Ectodermal cell (in vitro differentiated cells): ENCODE data around the gene CHPT1.

ENCODE experiments used
- H3K27ac ChIP-seq: 2 replicates; pipeline ENCODE4 v1.7.0; 2013; ENCODE audit warnings: mild to moderate bottlenecking, low read depth, low read length; ENCODE audit not compliant: insufficient read depth, poor library complexity, severe bottlenecking
- H3K27me3 ChIP-seq: 2 replicates; pipeline ENCODE4 v1.7.0; 2013; ENCODE audit warnings: mild to moderate bottlenecking, low read length; ENCODE audit not compliant: insufficient read depth, control insufficient read depth, poor library complexity, severe bottlenecking
- H3K36me3 ChIP-seq: one replicate; pipeline ENCODE4 v1.7.0; 2013; ENCODE audit warnings: low read length; ENCODE audit not compliant: control insufficient read depth, insufficient read depth
- H3K4me1 ChIP-seq: one replicate; pipeline ENCODE4 v1.7.0; 2013; ENCODE audit warnings: low read length; ENCODE audit not compliant: control insufficient read depth, insufficient read depth
- H3K4me3 ChIP-seq: 2 replicates; pipeline ENCODE4 v1.7.0; 2013; ENCODE audit warnings: low read depth, low read length, control low read depth; ENCODE audit not compliant: insufficient read depth
- H3K9me3 ChIP-seq: 2 replicates; pipeline ENCODE4 v1.7.0; 2013; ENCODE audit warnings: mild to moderate bottlenecking, low read length, moderate library complexity; ENCODE audit not compliant: control insufficient read depth
- WGBS, 2 experiments: methylation state at CpG; one replicate each; pipeline ENCODE4 v1.1.7; 2013; ENCODE audit warnings: missing lambda C conversion rate in 2 of 2; 5-methylcytosine and 5-hydroxymethylcytosine counted together

Gene CHPT1

DNA sequence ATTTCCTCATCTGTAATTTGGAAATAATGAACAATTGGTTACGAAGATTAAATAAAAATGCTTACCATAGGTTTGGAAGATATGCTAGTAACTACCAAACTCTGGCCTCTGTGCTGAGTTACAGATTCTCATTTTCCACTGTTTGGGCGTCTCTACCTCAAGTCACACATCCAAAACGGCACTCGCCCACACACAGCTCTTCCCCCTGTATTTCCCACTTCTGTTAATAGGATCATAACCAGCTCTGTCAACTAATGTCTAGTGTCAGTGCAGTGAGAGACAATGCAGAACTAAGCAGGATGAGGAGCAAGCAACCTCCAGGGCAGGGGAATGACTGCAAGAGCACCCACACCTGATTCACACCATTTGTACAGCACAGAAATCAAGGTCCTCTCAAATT is 52.7 kb downstream of the CHPT1 start:
- Histone ChIP-seq H3K27ac (no peak overlapping the region), H3K36me3 (no peaks in the 10 kb centered on the region)
- 90 to 94% methylated on average over 4 of the region's 4 CpGs for WGBS, 2 experiments

DNA sequence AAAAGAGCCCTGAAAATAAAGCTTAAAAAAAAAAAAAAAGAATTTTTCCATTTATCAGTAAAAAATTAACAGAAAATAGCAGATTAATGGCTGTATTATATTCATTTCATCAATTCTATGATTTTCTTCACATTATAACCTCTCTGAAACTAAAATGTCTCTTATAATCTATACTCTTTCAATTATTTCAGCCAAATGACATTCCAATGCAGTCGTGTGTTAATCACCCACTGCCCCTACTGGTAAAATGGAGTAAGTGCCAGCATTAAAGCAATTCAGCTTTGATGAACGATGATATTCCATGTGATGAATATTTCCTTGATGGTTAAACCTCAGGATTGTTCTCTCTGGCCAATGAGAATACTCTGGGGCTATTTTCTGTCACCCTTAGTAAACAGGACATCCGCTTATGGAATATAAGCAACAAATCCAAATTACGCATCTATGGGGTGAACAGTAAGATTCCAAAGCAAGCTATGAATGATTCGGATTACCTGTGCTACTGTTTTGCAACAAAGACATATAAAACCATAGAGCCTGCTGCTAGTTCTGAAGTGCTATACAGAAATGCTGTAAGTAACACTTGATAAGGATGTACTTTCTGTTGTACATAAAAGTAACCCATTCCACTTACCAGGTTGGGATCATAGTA is 62.1 kb downstream of the CHPT1 start:
- Histone ChIP-seq H3K4me1 (no peaks in the 10 kb centered on the region), H3K36me3 (no peaks in the 10 kb centered on the region), H3K4me3 (no peak overlapping the region), H3K9me3 (no peaks in the 10 kb centered on the region), H3K27ac (no peak overlapping the region), H3K27me3 (no peaks in the 10 kb centered on the region)
- 78 to 82% methylated on average over 5 of the region's 5 CpGs for WGBS, 2 experiments

More for the DNA sequence above, 52.7 kb downstream of the CHPT1 start:
- Histone ChIP-seq H3K4me3 (no peak overlapping the region), H3K9me3 (no peaks in the 10 kb centered on the region), H3K4me1 (no peaks in the 10 kb centered on the region), H3K27me3 (no peaks in the 10 kb centered on the region)

DNA sequence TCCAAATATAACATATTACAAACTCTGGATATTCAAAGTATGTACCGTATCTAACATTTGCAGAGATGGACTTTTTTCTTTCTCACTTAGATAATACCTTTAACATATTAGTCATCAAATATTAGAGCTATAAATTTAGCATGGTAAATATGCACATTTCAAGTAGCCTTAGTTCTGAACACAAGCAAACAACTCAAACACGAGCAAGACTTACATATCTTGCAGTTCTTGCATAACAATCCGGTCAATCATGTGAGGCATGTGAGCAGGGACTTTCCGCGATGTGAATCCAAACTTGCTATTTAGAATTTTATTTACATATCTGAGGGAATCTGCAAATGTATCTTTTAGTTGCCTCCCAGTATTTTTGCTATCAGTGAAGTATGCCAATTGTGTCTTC is 63.9 kb downstream of the CHPT1 start:
- H3K4me1 ChIP-seq, result no peaks in the 10 kb centered on the region
- H3K27me3 ChIP-seq, result no peaks in the 10 kb centered on the region
- 87 to 90% methylated on average over 5 of the region's 5 CpGs for WGBS, 2 experiments
- H3K9me3 ChIP-seq, result no peaks in the 10 kb centered on the region
- no peak overlapping the region for H3K27ac ChIP-seq
- no peak overlapping the region for H3K4me3 ChIP-seq
- no peaks in the 10 kb centered on the region for H3K36me3 ChIP-seq

DNA sequence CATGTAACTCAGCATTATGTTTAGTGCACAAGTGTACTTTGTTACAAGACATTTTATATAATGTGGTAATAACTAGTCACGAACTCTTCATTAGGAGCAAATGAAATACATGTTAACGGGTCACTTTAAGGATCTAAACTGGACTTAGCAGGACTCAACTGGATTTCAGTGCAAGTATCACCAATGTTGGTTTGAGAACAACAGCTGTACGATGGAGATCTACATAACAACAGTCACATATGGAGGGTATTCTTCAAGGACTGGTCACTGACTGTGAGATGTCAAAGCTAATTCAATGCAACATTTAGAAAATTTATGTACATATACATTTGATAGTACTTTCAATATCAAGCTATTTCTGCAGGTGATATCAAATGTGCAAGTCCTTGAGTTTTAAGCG is 64.3 kb downstream of the CHPT1 start:
- no peak overlapping the region for H3K27ac ChIP-seq
- H3K27me3 ChIP-seq, result no peaks in the 10 kb centered on the region
- no peaks in the 10 kb centered on the region for H3K36me3 ChIP-seq
- no peaks in the 10 kb centered on the region for H3K4me1 ChIP-seq
- H3K9me3 ChIP-seq, result no peaks in the 10 kb centered on the region
- no peak overlapping the region for H3K4me3 ChIP-seq
- WGBS, 2 experiments, result 86 to 94% methylated on average over 3 to 4 of the region's 4 CpGs

- H3K36me3 ChIP-seq, result no peaks in the 10 kb centered on the region
- no peaks in the 10 kb centered on the region for H3K27me3 ChIP-seq
- no peaks in the 10 kb centered on the region for H3K9me3 ChIP-seq
- no peak overlapping the region for H3K4me3 ChIP-seq
- WGBS, 2 experiments, result 88 to 90% methylated on average over 6 of the region's 6 CpGs
- H3K27ac ChIP-seq, result no peak overlapping the region
- no peaks in the 10 kb centered on the region for H3K4me1 ChIP-seq
Measured at GRCh38 chr12:101763246-101763931, 65.9 kb downstream of the CHPT1 start.

DNA sequence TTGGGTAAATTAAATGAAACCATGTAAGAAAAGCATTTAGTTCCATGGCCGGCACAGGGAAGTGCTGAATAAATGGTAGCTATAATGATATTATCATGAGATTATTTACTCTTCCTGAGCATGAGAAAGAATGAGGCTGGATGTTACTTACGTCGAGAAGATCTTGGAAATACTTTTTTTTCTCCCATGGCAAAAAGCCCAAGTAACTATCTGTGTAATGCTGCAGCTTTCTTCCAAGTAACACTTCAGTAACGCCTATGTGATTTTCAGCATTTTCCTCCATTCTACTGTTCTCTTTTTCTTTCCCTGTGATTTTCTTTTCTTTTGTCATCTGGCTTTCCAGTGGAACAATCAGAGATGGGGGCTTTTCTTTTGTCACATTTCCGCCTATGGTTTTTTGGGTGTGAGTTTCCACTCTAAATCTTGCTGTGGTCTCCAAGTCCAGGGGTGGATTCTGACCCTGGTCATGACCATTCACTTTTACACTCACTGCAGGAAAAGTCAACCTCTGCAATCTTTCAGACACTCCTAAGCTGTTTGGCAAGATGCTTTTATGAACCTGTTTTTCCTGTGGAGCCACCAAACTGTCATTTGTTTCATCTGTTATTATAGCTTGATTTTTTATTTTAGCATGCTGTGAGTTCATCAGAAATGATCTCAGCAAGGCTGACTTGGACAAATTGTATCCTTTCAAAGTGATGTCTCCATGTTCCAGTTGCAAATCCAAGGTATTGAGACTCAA is 66.8 kb downstream of the CHPT1 start:
- WGBS, 2 experiments, result 92 to 95% methylated on average over 4 to 5 of the region's 5 CpGs
- H3K4me3 ChIP-seq, result no peak overlapping the region
- H3K27ac ChIP-seq, result no peak overlapping the region
- no peaks in the 10 kb centered on the region for H3K9me3 ChIP-seq
- H3K27me3 ChIP-seq, result no peaks in the 10 kb centered on the region
- H3K36me3 ChIP-seq, result no peaks in the 10 kb centered on the region
- H3K4me1 ChIP-seq, result no peaks in the 10 kb centered on the region

DNA sequence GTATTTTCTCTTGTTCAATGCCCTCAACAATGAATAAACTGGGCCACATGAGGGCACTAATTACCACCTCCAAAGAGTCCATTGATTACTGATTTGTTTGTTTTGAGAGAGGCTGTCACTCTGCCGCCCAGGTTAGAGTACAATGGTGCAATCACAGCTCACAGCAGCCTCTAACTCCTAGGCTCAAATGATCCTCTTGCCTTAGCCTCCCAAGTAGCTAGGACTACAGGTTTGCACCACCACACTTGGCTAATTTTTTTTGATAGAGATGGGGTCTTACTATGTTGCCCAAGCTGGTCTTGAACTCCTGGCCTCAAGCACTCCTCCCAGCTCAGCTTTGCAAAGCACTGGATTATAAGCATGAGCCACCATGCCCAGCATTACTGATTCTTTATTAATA is 70.1 kb downstream of the CHPT1 start:
- Histone ChIP-seq H3K27ac (no peak overlapping the region), H3K4me3 (no peak overlapping the region), H3K4me1 (no peaks in the 10 kb centered on the region), H3K27me3 (no peaks in the 10 kb centered on the region), H3K36me3 (peaks cover 4% of the 10 kb centered on the region), H3K9me3 (no peaks in the 10 kb centered on the region)
- WGBS, 2 experiments, result 83% methylated on average over 1 of the region's 1 CpG

- no peak overlapping the region for H3K27ac ChIP-seq
- H3K4me1 ChIP-seq, result no peaks in the 10 kb centered on the region
- no peaks in the 10 kb centered on the region for H3K27me3 ChIP-seq
- 93 to 99% methylated on average over 2 of the region's 2 CpGs for WGBS, 2 experiments
- H3K36me3 ChIP-seq, result peaks cover 4% of the 10 kb centered on the region
- H3K9me3 ChIP-seq, result no peaks in the 10 kb centered on the region
- no peak overlapping the region for H3K4me3 ChIP-seq
Measured at GRCh38 chr12:101768781-101769180, 71.3 kb downstream of the CHPT1 start.

- Histone ChIP-seq H3K27me3 (no peaks in the 10 kb centered on the region), H3K9me3 (no peaks in the 10 kb centered on the region), H3K27ac (no peak overlapping the region), H3K36me3 (peaks cover 4% of the 10 kb centered on the region), H3K4me1 (no peaks in the 10 kb centered on the region), H3K4me3 (no peak overlapping the region)
- WGBS, 2 experiments, result 88 to 89% methylated on average over 2 to 4 of the region's 5 CpGs
Measured at GRCh38 chr12:101769865-101770264, 72.4 kb downstream of the CHPT1 start.

DNA sequence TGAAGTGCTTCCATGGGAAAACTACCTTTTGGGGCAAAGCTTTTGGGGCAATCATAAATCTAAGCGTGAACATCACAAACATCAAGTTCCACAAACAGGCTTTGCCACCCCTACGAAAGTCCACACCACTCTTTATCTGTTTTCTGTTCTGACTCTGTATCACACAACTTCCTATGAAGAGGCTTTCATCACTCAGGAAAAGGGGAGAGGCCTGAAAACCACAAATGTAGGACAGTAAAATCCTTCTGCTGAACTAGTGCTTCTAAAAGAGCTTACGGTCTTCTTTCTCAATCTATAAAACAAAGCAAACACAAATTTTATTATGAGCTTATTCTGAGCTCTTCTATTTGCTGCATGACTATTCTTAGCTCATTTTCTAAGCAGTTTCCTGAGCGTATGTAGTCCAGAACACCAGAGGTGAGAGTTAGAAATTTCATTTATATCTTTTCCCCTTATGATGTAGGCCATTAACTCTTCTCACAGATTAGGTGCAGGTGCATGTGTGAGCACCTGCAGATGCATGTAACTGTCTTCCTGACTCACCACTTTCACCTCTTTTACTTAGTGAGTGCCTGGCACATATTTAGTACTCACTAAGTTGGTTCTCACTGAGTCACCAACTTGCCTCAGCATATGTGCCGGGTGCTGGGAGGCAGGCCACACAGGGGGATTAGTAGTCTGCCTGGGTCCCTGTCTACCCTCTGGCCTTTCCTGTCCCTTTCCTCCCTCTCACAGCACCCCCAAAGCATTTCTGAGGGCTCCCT is 74.8 kb downstream of the CHPT1 start:
- H3K27me3 ChIP-seq, result no peaks in the 10 kb centered on the region
- H3K4me1 ChIP-seq, result no peaks in the 10 kb centered on the region
- no peaks in the 10 kb centered on the region for H3K9me3 ChIP-seq
- peaks cover 4% of the 10 kb centered on the region for H3K36me3 ChIP-seq
- WGBS, 2 experiments, result 91 to 92% methylated on average over 5 of the region's 5 CpGs
- H3K4me3 ChIP-seq, result no peak overlapping the region
- no peak overlapping the region for H3K27ac ChIP-seq
